NCI-H128 (cell line): ENCODE results near the gene TMEM217.
"Not testable (repeated sequence)": the region's sequence is repeated elsewhere in the genome, so short reads cannot be mapped to it uniquely, and the experiment has no call there.

Experiments
- DNase-seq: peaks from one replicate; lab custom pipeline; 2025; ENCODE audit not compliant: unreplicated experiment; lab: John Stamatoyannopoulos, UW

Gene TMEM217

DNA sequence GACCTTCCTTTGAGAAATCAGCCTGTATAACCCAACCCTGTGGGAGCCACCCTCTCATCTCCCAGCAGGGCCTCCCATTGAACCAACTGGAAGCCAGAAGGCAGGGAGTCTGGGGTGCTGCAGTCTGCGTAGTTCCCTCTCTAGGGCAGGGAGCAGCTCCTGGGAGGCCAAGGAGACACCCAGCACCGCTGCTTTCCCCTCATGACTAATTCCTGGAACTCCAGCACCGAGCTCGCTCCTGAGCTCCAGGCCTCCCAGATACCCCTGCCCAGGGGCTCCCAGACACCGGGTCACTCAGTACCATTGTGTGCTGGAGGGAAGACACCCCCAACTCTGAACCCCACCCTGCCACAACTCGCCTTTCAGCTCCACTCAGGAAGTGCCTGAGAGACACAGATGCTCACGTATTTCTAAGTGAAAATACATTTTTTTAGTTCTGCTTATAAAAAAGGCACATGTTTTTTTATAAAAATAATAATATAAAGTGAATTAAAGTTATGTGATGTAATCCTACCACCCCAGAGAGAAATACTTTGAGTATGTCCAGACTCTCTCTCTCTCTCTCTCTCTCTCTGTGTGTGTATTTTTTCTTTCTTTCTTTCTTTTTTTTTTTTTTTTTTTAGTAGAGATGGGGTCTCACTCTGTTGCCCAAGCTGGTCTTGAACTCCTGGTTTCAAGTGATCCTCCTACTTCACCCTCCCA, 70.5 kb downstream of the TMEM217 start:
- no peak for DNase-seq

DNA sequence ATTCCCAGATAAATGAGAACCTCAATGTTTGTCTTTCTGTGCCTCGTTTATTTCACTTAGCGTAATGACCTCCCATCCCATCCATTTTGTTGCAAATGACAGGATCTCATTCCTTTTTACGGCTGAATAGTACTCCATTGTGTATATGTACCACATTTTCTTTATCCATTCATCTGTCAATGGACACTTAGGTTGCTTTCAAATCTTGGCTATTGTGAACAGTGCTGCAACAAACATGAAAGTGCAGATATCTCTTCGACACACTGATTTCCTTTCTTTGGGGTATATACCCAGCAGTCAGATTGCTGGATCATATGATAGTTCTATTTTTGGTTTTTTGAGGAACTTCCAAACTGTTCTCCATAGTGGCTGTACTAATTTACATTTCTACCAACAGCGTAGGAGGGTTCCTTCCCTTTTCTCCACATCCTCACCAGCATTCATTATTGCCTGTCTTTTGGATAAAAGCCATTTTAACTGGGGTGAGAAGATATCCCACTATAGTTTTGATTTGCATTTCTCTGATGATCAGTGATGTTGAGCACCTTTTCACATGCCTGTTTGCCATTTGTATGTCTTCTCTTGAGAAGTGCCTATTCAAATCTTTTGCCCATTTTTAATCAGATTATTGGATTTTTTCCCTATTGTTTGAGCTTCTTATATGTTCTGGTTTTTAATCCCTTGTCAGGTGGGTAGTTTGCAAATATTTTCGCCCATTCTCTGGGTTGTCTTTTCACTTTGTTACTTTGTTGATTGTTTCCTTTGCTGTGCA, 71.8 kb downstream of the TMEM217 start:
- not testable (repeated sequence) for DNase-seq

DNA sequence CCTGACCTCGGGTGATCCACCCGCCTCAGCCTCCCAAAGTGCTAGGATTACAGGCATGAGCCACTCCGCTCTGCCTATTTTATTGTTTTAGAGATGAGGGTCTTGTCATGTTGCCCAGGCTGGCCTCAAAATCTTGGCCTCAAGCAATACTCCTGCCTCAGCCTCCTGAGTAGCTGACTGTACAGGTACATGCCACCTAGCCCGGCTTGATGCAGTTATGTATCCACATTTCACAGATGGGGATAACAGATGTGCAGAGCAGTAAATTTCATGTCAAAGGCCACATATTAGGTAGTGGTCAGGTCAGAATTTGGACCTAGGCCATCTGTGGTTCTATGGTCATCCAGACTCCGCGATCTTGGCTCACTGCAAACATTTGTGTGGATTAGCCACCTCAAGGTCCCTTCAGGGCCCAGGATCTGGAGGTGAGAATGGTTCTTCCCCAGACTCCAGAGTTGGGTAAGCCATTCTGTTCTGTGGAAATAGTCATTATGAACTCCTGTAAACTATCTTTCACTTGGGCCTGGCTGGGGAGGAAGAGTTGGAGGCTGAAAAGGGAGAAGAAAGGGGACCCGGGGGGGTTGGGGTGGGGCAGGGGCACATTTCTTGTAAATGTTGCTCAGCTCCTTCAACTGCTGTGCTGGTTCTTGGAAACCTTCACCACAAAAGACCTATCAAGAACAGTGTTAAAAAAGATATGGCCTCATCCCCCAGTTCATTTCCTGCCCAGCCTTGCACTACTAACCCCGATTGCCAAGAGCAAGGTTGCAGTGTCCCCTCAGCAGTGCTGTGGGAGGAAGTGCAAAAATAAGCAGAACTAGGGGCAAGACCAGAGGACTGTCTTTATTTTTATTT, 75.0 kb downstream of the TMEM217 start:
- DNase-seq = no peak

DNA sequence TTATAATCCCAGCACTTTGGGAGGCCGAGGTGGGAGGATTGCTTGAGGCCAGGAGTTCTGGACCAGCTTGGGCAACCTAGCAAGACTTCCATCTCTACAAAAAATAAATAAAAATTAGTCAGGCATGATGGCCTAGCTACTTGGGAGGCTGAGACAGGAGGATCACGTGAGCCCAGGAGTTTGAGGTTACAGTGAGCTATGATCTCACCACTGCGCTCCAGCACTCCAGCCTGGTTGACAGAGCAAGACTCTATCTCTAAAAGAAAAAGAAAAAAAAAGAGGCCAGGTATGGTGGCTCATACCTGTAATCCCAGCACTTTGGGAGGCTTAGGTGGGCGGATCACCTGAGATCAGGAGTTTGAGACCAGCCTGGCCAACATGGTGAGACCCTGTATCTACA, 77.3 kb downstream of the TMEM217 start:
- DNase-seq = not testable (repeated sequence)

DNA sequence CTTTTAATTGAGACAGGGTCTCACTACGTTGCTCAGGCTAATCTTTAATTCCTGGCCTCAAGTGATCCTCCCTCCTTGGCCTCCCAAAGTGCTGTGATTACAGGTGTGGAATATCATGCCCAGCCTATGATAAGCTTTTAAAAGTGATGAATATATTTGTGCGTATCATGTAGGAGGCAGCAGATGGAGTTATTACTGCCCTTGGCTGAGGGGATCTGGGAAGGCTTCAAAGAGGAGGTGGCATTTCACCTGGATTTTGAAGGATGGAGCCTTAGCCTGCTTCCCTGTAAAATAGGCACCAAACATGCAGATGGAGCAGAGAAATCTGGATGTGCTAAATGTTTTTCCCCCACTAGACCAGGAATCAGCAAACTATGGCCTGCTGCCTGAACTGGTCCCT, 77.9 kb downstream of the TMEM217 start:
- no peak for DNase-seq

GRCh38 chr6:37177935-37178517, 79.9 kb downstream of the TMEM217 start:
- no peak for DNase-seq

DNA sequence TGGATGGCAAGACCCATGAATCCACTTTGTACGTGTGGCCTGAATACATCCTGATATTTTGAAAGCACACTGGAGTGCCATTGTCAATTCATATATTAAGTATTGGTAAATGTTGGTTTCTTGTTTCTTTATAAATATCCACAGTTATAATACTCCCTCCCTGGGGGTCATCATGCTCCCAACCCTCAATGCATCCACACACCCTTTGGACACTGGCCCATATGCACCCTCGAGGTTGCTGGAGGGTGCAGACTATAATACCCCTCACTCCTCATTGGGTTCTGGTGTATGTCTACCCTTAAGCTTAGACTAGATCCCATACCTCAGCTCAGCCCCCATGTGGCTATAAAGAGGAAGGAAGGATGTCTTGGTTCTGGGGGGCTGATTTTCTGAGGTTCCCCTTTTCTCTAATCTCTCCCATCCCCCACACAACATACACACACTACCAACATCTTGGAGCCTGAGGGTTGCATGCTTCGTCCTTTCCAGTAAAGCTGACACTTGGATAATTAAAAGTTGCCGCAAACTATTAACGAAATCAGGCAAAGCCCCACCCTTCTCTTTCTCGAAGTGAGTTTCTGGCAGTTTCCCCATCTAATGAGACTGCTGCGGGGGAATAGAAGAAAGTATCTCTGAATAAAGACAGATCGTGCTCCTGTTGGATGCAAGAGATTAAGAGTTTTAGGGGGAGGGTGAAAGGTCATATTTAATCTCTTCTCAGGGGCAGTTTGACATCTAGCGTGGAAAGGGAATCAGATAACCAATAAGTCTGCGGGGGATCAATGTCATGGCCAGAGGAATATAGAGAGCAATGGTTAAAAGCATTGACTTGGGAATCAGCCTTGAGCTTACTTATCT, 80.6 kb downstream of the TMEM217 start:
- no peak for DNase-seq

GRCh38 chr6:37176268-37177076, 81.5 kb downstream of the TMEM217 start:
- no peak for DNase-seq

GRCh38 chr6:37175332-37176267, 82.3 kb downstream of the TMEM217 start:
- DNase-seq = no peak

DNA sequence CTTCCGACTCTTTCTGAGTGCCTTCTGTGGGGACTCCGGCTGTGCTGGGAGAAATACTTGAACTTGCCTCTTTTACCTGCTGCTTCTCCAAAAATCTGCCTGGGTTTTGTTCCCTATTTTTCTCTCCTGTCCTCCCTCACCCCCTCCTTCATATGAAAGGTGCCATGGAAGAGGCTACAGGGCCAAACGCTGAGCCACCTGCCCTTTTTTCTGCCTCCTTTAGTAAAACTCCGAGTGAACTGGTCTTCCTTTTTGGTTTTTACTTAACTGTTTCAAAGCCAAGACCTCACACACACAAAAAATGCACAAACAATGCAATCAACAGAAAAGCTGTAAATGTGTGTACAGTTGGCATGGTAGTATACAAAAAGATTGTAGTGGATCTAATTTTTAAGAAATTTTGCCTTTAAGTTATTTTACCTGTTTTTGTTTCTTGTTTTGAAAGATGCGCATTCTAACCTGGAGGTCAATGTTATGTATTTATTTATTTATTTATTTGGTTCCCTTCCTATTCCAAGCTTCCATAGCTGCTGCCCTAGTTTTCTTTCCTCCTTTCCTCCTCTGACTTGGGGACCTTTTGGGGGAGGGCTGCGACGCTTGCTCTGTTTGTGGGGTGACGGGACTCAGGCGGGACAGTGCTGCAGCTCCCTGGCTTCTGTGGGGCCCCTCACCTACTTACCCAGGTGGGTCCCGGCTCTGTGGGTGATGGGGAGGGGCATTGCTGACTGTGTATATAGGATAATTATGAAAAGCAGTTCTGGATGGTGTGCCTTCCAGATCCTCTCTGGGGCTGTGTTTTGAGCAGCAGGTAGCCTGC, 83.2 kb downstream of the TMEM217 start:
- DNase-seq = no peak

- DNase-seq = no peak
Observed at GRCh38 chr6:37174196-37174514, 83.8 kb downstream of the TMEM217 start.

- DNase-seq = no peak
Observed at GRCh38 chr6:37173493-37174195, 84.3 kb downstream of the TMEM217 start.

DNA sequence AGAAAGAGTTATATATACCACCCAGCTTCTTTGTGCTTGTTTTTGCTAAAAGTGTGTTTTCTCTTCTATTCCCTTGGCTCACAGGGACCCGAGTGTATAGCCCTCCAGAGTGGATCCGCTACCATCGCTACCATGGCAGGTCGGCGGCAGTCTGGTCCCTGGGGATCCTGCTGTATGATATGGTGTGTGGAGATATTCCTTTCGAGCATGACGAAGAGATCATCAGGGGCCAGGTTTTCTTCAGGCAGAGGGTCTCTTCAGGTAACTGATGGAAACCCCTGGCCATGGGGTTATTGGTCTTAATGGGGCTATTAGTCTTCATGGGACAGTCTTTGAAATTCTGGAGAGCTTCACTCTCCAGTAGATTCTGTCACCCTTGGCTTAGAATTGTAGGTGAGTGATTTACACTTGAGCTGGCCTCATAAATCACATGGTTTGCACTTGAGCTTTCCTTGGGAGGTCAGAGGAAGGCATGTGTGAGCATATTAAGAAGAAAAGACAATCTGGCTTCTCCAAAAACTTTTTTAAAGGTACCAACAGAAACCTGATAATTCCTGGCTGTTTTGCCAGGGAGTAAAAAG, 84.9 kb downstream of the TMEM217 start:
- no peak for DNase-seq

GRCh38 chr6:37171970-37172812, 85.8 kb downstream of the TMEM217 start:
- peak; percentile 83 for DNase-seq

GRCh38 chr6:37171201-37171969, 86.6 kb downstream of the TMEM217 start:
- no peak for DNase-seq
